SK-N-SH (cell line): ENCODE measurements around the gene SAA1. TPM values are rescaled to one million over a fixed set of nuclear protein-coding genes. Genes with fewer than 3 reads are reported as not detected.

Experiments used
- CTCF ChIA-PET: fragments of 300-600, 350-600 bp; formaldehyde crosslinking; extraction: SDS; loops from one replicate; lab custom pipeline; 2021; lab: Yijun Ruan, JAX
- POLR2A ChIA-PET: fragments of 350-600 bp; sonication (Branson Sonifier 250); formaldehyde crosslinking; extraction: SDS; loops from one replicate; lab custom pipeline; 2020; ENCODE audit warnings: antibody characterized with exemption, inconsistent platforms; lab: Yijun Ruan, JAX
- DNase-seq: peaks from one replicate; pipeline ENCODE4 v3.0.0; 2012
- H2AFZ ChIP-seq: fragments of 200-600 bp; sonication (generic); 2 replicates; pipeline ENCODE4 v1.8.1; 2016; ENCODE audit warnings: antibody characterized with exemption, mild to moderate bottlenecking, low read depth
- H3F3A ChIP-seq: fragments of 200-600 bp; sonication (generic); replicated peaks from 2 replicates; pipeline ENCODE3; 2016; ENCODE audit warnings: antibody characterized with exemption, mild to moderate bottlenecking; ENCODE audit not compliant: insufficient read depth
- H3K27ac ChIP-seq, 2 experiments: fragments of 200-500 bp in 1 of 2; fragments of 200-600 bp in 1 of 2; sonication (Bioruptor generic) in 1 of 2; sonication (generic), shearing (Covaris generic) in 1 of 2; 2 replicates each; pipeline versions ENCODE4 v1.5.1 to v1.6.1; 2014 to 2016; ENCODE audit warnings: low read depth in 2 of 2, inconsistent platforms in 1 of 2, low read length in 1 of 2, mild to moderate bottlenecking in 1 of 2, mixed read lengths in 1 of 2
- H3K27me3 ChIP-seq: fragments of 200-600 bp; sonication (generic), shearing (Covaris generic); 2 replicates; pipeline ENCODE4 v1.6.1; 2016; ENCODE audit warnings: mixed run types; ENCODE audit not compliant: insufficient read depth
- H3K36me3 ChIP-seq, 2 experiments: fragments of 200-500 bp in 1 of 2; fragments of 200-600 bp in 1 of 2; sonication (Bioruptor generic) in 1 of 2; sonication (generic) in 1 of 2; replicated peaks in 1 of 2; 2 replicates each; pipeline versions ENCODE3 to v1.5.1; 2014 to 2016; ENCODE audit warnings: low read length in 1 of 2, mild to moderate bottlenecking in 1 of 2; ENCODE audit not compliant: insufficient read depth in 2 of 2, control insufficient read depth in 1 of 2
- H3K4me1 ChIP-seq, 2 experiments: fragments of 200-500 bp in 1 of 2; fragments of 200-600 bp in 1 of 2; sonication (Bioruptor generic) in 1 of 2; sonication (generic), shearing (Covaris generic) in 1 of 2; 2 replicates each; pipeline versions ENCODE4 v1.5.1 to v1.6.1; 2014 to 2016; ENCODE audit warnings: low read depth in 1 of 2, low read length in 1 of 2, mixed run types in 1 of 2; ENCODE audit not compliant: insufficient read depth in 2 of 2, control insufficient read depth in 1 of 2
- H3K4me2 ChIP-seq: fragments of 200-600 bp; sonication (generic), shearing (Covaris generic); 2 replicates; pipeline ENCODE4 v1.6.1; 2017; ENCODE audit warnings: mixed run types
- H3K4me3 ChIP-seq, 2 experiments: fragments of 200-500 bp in 1 of 2; fragments of 200-600 bp in 1 of 2; sonication (Bioruptor generic) in 1 of 2; sonication (generic), shearing (Covaris generic) in 1 of 2; 2 replicates each; pipeline versions ENCODE4 v1.5.1 to v1.8.1; 2014 to 2016; ENCODE audit warnings: low read depth in 2 of 2, inconsistent platforms in 1 of 2, low read length in 1 of 2, mild to moderate bottlenecking in 1 of 2, mixed read lengths in 1 of 2, moderate library complexity in 1 of 2
- H3K79me2 ChIP-seq: fragments of 200-600 bp; sonication (generic); 2 replicates; pipeline ENCODE4 v1.8.1; 2017; ENCODE audit warnings: mild to moderate bottlenecking; ENCODE audit not compliant: insufficient read depth
- H3K9ac ChIP-seq: fragments of 200-600 bp; sonication (generic); 2 replicates; pipeline ENCODE4 v1.6.1; 2017; ENCODE audit warnings: mixed run types
- H3K9me2 ChIP-seq: fragments of 200-600 bp; sonication (generic); 2 replicates; pipeline ENCODE4 v1.6.1; 2017; ENCODE audit warnings: mixed run types
- H3K9me3 ChIP-seq: fragments of 200-600 bp; sonication (generic); 2 replicates; pipeline ENCODE4 v1.6.1; 2017; ENCODE audit warnings: mixed run types, mild to moderate bottlenecking, moderate library complexity
- H4K20me1 ChIP-seq: fragments of 200-600 bp; sonication (generic); 2 replicates; pipeline ENCODE4 v1.6.1; 2017; ENCODE audit warnings: mild to moderate bottlenecking, mixed run types; ENCODE audit not compliant: insufficient read depth
- CHD2 ChIP-seq: fragments of 150-350 bp; IDR thresholded peaks from 2 replicates; pipeline ENCODE4 v1.6.1; 2018; ENCODE audit warnings: low read length; ENCODE audit not compliant: partially characterized antibody
- CTCF ChIP-seq: fragments of 200-600 bp; sonication (generic); IDR thresholded peaks from 2 replicates; pipeline ENCODE4 v1.6.1; 2017; ENCODE audit warnings: antibody characterized with exemption, mild to moderate bottlenecking, moderate library complexity
- EP300 ChIP-seq, 2 experiments: IDR thresholded peaks; 2 replicates each; pipeline versions ENCODE4 v1.4.0 to v1.6.1; 2012; ENCODE audit warnings: borderline replicate concordance in 1 of 2, low read depth in 1 of 2, low read length in 1 of 2
- FOSL2 ChIP-seq: IDR thresholded peaks from 2 replicates; pipeline ENCODE4 v1.4.0; 2012; ENCODE audit warnings: low read depth, mild to moderate bottlenecking, moderate library complexity, borderline replicate concordance
- FOXJ3 ChIP-seq: sonication (generic); formaldehyde crosslinking; IDR thresholded peaks from 2 replicates; pipeline ENCODE4 v1.5.1; 2020; ENCODE audit warnings: mild to moderate bottlenecking, missing genetic modification reagents
- GABPA ChIP-seq: IDR thresholded peaks from 2 replicates; pipeline ENCODE4 v1.4.0; 2012; ENCODE audit warnings: low read depth, mild to moderate bottlenecking
- GATA2 ChIP-seq: sonication (generic); formaldehyde crosslinking; IDR thresholded peaks from 2 replicates; pipeline ENCODE4 v1.5.0; 2020; ENCODE audit warnings: mild to moderate bottlenecking, missing genetic modification reagents
- IRF3 ChIP-seq: fragments of 150-350 bp; IDR thresholded peaks from 2 replicates; pipeline ENCODE4 v1.6.1; 2016; ENCODE audit warnings: mild to moderate bottlenecking, low read depth, low read length
- JUND ChIP-seq: IDR thresholded peaks from 2 replicates; pipeline ENCODE4 v1.4.0; 2012
- MEF2A ChIP-seq: IDR thresholded peaks from 2 replicates; pipeline ENCODE4 v1.4.0; 2012; ENCODE audit warnings: low read depth, borderline replicate concordance
- POLR2AphosphoS5 ChIP-seq: IDR thresholded peaks from 2 replicates; pipeline ENCODE4 v1.6.1; 2012; ENCODE audit warnings: low read depth, low read length
- RCOR1 ChIP-seq: fragments of 150-350 bp; IDR thresholded peaks from 2 replicates; pipeline ENCODE4 v1.6.1; 2017; ENCODE audit warnings: antibody characterized with exemption, low read length
- REST ChIP-seq: IDR thresholded peaks from 2 replicates; pipeline ENCODE4 v1.6.1; 2012; ENCODE audit warnings: mild to moderate bottlenecking, low read depth, low read length, moderate library complexity
- TAF1 ChIP-seq: IDR thresholded peaks from 2 replicates; pipeline ENCODE4 v1.6.1; 2012; ENCODE audit warnings: low read depth, mild to moderate bottlenecking, low read length, moderate library complexity, borderline replicate concordance
- TCF12 ChIP-seq: IDR thresholded peaks from 2 replicates; pipeline ENCODE4 v1.4.0; 2012
- TEAD4 ChIP-seq: IDR thresholded peaks from 2 replicates; pipeline ENCODE4 v1.4.0; 2012; ENCODE audit warnings: mild to moderate bottlenecking, borderline replicate concordance; ENCODE audit not compliant: insufficient read depth
- USF2 ChIP-seq: fragments of 150-350 bp; IDR thresholded peaks from 2 replicates; pipeline ENCODE4 v1.6.1; 2017; ENCODE audit warnings: antibody characterized with exemption, low read length, low read depth, borderline replicate concordance
- YY1 ChIP-seq: IDR thresholded peaks from 2 replicates; pipeline ENCODE4 v1.4.0; 2012; ENCODE audit warnings: low read depth, mild to moderate bottlenecking
- ZBTB33 ChIP-seq: IDR thresholded peaks from 2 replicates; pipeline ENCODE4 v1.4.0; 2012; ENCODE audit warnings: low read depth, borderline replicate concordance
- WGBS: methylation state at CpG from one replicate; pipeline ENCODE4 v1.1.6; 2017; ENCODE audit warnings: low lambda C conversion rate; 5-methylcytosine and 5-hydroxymethylcytosine counted together
- polyA plus RNA-seq, 3 experiments: library from polyadenylated mRNA; depleted of rRNA; stranded (reverse); fragments of >200 nt; gene quantifications; 2 replicates each; pipeline ENCODE4 v1.2.3, GENCODE V29; 2012

SAA1 gene
- polyA plus RNA-seq, 1 of the 3 experiments (the other 2 are of a cell fraction): not detected

GRCh38 chr11:18236664-18237356, 29.3 kb upstream of the SAA1 start, which contains the start of gene SAA4:
Gene SAA4, minus strand, starts transcription at chr11:18236802. Its CDS starts 876 bp downstream, at chr11:18235926.
- H3K36me3 ChIP-seq: no peaks in the 10 kb centered on the region
- no peak within 1 kb of the TSS for H3K4me3 ChIP-seq
- no peak within 1 kb of the TSS for H3K9ac ChIP-seq
- POLR2A ChIA-PET: no interaction called here
- H3K4me2 ChIP-seq: no peak within 1 kb of the TSS
- no peak within 1 kb of the TSS for H3K27ac ChIP-seq
- CTCF ChIA-PET: no interaction called here
- 13% methylated on average over 2 of the region's 2 CpGs for WGBS
- H2AFZ ChIP-seq: no peak within 1 kb of the TSS
- no peaks in the 10 kb centered on the region for H3K4me1 ChIP-seq
- TF ChIP-seq REST: no peak
- TF ChIP-seq MEF2A: no peak
- no peak for TF ChIP-seq YY1
- TF ChIP-seq POLR2AphosphoS5: no peak
- TF ChIP-seq RCOR1: no peak
- no peak for TF ChIP-seq EP300 (IDR thresholded peaks at IDR 0.05; ENCODE audit: borderline replicate concordance in 1 of 2, low read depth in 1 of 2, low read length in 1 of 2)
- TF ChIP-seq IRF3: no peak
- no peak for TF ChIP-seq GABPA
- TF ChIP-seq TCF12: no peak
- no peak for TF ChIP-seq USF2
- TF ChIP-seq FOXJ3 (CRISPR knock-in tag): no peak
- no peak for TF ChIP-seq CTCF
- TF ChIP-seq GATA2 (CRISPR knock-in tag): no peak
- no peak for TF ChIP-seq ZBTB33
- no peak for TF ChIP-seq FOSL2
- TF ChIP-seq TAF1: no peak
- no peak for TF ChIP-seq JUND
- no peak for TF ChIP-seq CHD2
- no peak for TF ChIP-seq TEAD4
- TF ChIP-seq, all 33 proteins: peak for 0
- Histone ChIP-seq H3K27me3 (peaks cover 13% of the 10 kb centered on the region; the same call in 1 of the 2 replicates), H4K20me1 (no peaks in the 10 kb centered on the region), H3K9me2 (no peaks in the 10 kb centered on the region), H3K79me2 (no peaks in the 10 kb centered on the region), H3K9me3 (no peaks in the 10 kb centered on the region), H3F3A (no peaks in the 10 kb centered on the region)
- DNase-seq: no peak
